Measurements from ENCODE around the gene GLTPD2. TPM values are rescaled to one million over a fixed set of nuclear protein-coding genes. Genes with fewer than 3 reads are reported as not detected.

The GLTPD2 gene
- total RNA-seq, 3 donors from 2014 or later, result not detected

- ATAC-seq, result no peak
- DNase-seq, result no peak
- H3K36me3 Mint-ChIP-seq (ENCODE audit: insufficient read depth), result peaks cover 7% of the 10 kb centered on the region
- H3K27me3 Mint-ChIP-seq (ENCODE audit: low read depth), result no peaks in the 10 kb centered on the region
- H3K4me3 Mint-ChIP-seq, result no peak overlapping the region
- H3K4me1 Mint-ChIP-seq (ENCODE audit: low read depth), result peaks cover 55% of the 10 kb centered on the region
- H3K9me3 Mint-ChIP-seq, result no peaks in the 10 kb centered on the region
These were observed 47.5 kb downstream of the GLTPD2 start for GRCh38 chr17:4836221-4836620.

GRCh38 chr17:4837471-4838308 is 48.9 kb downstream of the GLTPD2 start:
- Mint-ChIP-seq H3K27me3 (ENCODE audit: low read depth) (no peaks in the 10 kb centered on the region), H3K9me3 (no peaks in the 10 kb centered on the region), H3K4me1 (ENCODE audit: low read depth) (peaks cover 63% of the 10 kb centered on the region), H3K36me3 (ENCODE audit: insufficient read depth) (peaks cover 7% of the 10 kb centered on the region), H3K4me3 (no peak overlapping the region)
- DNase-seq (no peak), ATAC-seq (no peak)

DNA sequence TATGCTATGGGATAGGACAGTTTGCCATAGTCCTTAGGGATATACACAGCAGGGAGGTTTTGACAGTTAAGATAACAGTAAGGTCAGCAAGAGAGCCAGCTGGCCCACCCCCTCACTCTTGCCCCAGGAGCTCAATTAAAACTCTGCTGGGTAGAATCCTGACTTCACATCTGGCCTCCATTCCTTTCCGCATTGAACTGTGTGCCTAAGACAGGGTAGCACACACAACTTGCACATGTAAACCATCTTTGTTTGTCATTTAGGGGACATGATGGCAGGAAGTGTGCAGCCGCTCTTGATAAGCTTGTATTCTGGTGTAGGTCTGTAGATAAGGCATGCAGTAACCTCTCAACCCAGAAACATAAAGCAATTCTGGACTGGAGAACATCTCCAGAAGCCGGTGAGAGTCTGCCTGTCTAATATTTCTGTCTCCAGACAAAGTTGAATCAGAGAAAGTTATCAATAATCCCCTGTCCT is 49.6 kb downstream of the GLTPD2 start:
- no peak overlapping the region for H3K4me3 Mint-ChIP-seq
- peaks cover 7% of the 10 kb centered on the region for H3K36me3 Mint-ChIP-seq (ENCODE audit: insufficient read depth)
- H3K4me1 Mint-ChIP-seq (ENCODE audit: low read depth), result peaks cover 63% of the 10 kb centered on the region
- ATAC-seq, result no peak
- H3K27me3 Mint-ChIP-seq (ENCODE audit: low read depth), result no peaks in the 10 kb centered on the region
- no peak for DNase-seq
- no peaks in the 10 kb centered on the region for H3K9me3 Mint-ChIP-seq

- Mint-ChIP-seq H3K9me3 (no peaks in the 10 kb centered on the region), H3K4me1 (ENCODE audit: low read depth) (peaks cover 57% of the 10 kb centered on the region), H3K4me3 (no peak overlapping the region), H3K36me3 (ENCODE audit: insufficient read depth) (peaks cover 7% of the 10 kb centered on the region), H3K27me3 (ENCODE audit: low read depth) (no peaks in the 10 kb centered on the region)
- no peak for ATAC-seq
- no peak for DNase-seq
These were observed 50.5 kb downstream of the GLTPD2 start for GRCh38 chr17:4839221-4839620.

Other genes starting within 250 kb of the GLTPD2 start
- 100 to 1,000 TPM; 261 to 278 (median 263) TPM for gene MYBBP1A, start 233.6 kb upstream of the GLTPD2 start, total RNA-seq
- gene GGT6, start 228.4 kb upstream of the GLTPD2 start, total RNA-seq, result not detected
- not detected for gene SMTNL2, start 204.4 kb upstream of the GLTPD2 start, total RNA-seq
- not detected for gene ALOX15, start 147.3 kb upstream of the GLTPD2 start, total RNA-seq
- gene PELP1, start 84.8 kb upstream of the GLTPD2 start, total RNA-seq, result 100 to 1,000 TPM; 163 to 189 (median 188) TPM
- gene ARRB2, start 78.3 kb upstream of the GLTPD2 start, total RNA-seq, result 10 to 100 TPM; 89.7 to 99.4 (median 94.7) TPM
- gene MED11, start 57.5 kb upstream of the GLTPD2 start, total RNA-seq, result 10 to 100 TPM; 19.6 to 21.6 (median 20.6) TPM
- gene ZMYND15, start 49.1 kb upstream of the GLTPD2 start, total RNA-seq, result under 1 TPM in 1 of 3 donors, not detected in 2; 0.13 TPM
- 1 to 10 TPM in 2 of 3 donors, under 1 TPM in 1; 0.76 to 1.5 (median 1.3) TPM for gene CXCL16, start 49.0 kb upstream of the GLTPD2 start, total RNA-seq
- gene TM4SF5, start 17.1 kb upstream of the GLTPD2 start, total RNA-seq, result not detected
- under 1 TPM in 1 of 3 donors, not detected in 2; 0.33 TPM for gene VMO1, start 2.6 kb upstream of the GLTPD2 start, total RNA-seq
- 100 to 1,000 TPM; 283 to 292 (median 291) TPM for gene PSMB6, start 7.2 kb downstream of the GLTPD2 start, total RNA-seq
- 10 to 100 TPM in 1 of 3 donors, 1 to 10 TPM in 2; 6.5 to 12.6 (median 8.9) TPM for gene PLD2, start 18.2 kb downstream of the GLTPD2 start, total RNA-seq
- gene MINK1, start 44.4 kb downstream of the GLTPD2 start, total RNA-seq, result 10 to 100 TPM; 43.3 to 51.5 (median 45.1) TPM
- 1 to 10 TPM; 1.5 to 3.6 (median 2.7) TPM for gene C17orf107, start 110.6 kb downstream of the GLTPD2 start, total RNA-seq
- under 1 TPM; 0.18 to 0.71 (median 0.35) TPM for gene CHRNE, start 114.1 kb downstream of the GLTPD2 start, total RNA-seq
- gene GP1BA, start 143.3 kb downstream of the GLTPD2 start, total RNA-seq, result under 1 TPM; 0.21 to 0.49 (median 0.25) TPM
- gene SLC25A11, start 151.1 kb downstream of the GLTPD2 start, total RNA-seq, result 100 to 1,000 TPM in 1 of 3 donors, 10 to 100 TPM in 2; 89.7 to 102 (median 98.1) TPM
- 100 to 1,000 TPM; 121 to 140 (median 129) TPM for gene RNF167, start 151.3 kb downstream of the GLTPD2 start, total RNA-seq
- gene PFN1, start 159.6 kb downstream of the GLTPD2 start, total RNA-seq, result 1,000 to 10,000 TPM; 1,652 to 1,716 (median 1,674) TPM
- 10 to 100 TPM; 25.8 to 26.9 (median 26.0) TPM for gene ENO3, start 162.2 kb downstream of the GLTPD2 start, total RNA-seq
- gene SPAG7, start 178.9 kb downstream of the GLTPD2 start, total RNA-seq, result 10 to 100 TPM; 47.7 to 67.4 (median 56.9) TPM
- gene CAMTA2, start 198.7 kb downstream of the GLTPD2 start, total RNA-seq, result 100 to 1,000 TPM in 2 of 3 donors, 10 to 100 TPM in 1; 87.8 to 141 (median 101) TPM
- under 1 TPM in 2 of 3 donors, not detected in 1; 0.16 to 0.30 TPM for gene INCA1, start 208.6 kb downstream of the GLTPD2 start, total RNA-seq
- gene KIF1C, start 209.0 kb downstream of the GLTPD2 start, total RNA-seq, result 10 to 100 TPM; 42.7 to 49.9 (median 49.4) TPM
- gene SLC52A1, start 246.5 kb downstream of the GLTPD2 start, total RNA-seq, result under 1 TPM in 1 of 3 donors, not detected in 2; 0.08 TPM

All from activated T-cell treated with anti-CD3 and anti-CD28 coated beads, Interleukin-2, amount 50 U/mL, for 4 hours (primary cell).